Liver (tissue), 9 donors: Measurements from ENCODE around the gene LIMS1. TPM values are rescaled to one million over a fixed set of nuclear protein-coding genes. Genes with fewer than 3 reads are reported as not detected.
"Not testable (repeated sequence)": the region's sequence is repeated elsewhere in the genome, so short reads cannot be mapped to it uniquely, and the experiment has no call there.

Experiments
- DNase-seq: peaks from one replicate; pipeline ENCODE4 v3.0.0-alpha.2; 2017; ENCODE audit warnings: low spot score
- H3K27ac ChIP-seq, 2 donors: one replicate each; pipeline ENCODE4 v1.7.0; 2013; ENCODE audit warnings: inconsistent platforms in 2 of 2, low read length in 2 of 2, control low read depth in 1 of 2, low read depth in 1 of 2, mild to moderate bottlenecking in 1 of 2
- H3K27me3 ChIP-seq, 4 donors: one replicate each; pipeline versions ENCODE4 v1.6.1 to v1.7.0; 2013; ENCODE audit warnings: low read length in 3 of 4, inconsistent platforms in 1 of 4, mild to moderate bottlenecking in 1 of 4, moderate library complexity in 1 of 4; ENCODE audit not compliant: control insufficient read depth in 4 of 4, insufficient read depth in 4 of 4
- H3K36me3 ChIP-seq, 4 donors: one replicate each; pipeline versions ENCODE4 v1.6.1 to v1.7.0; 2013; ENCODE audit warnings: low read length in 3 of 4, mild to moderate bottlenecking in 3 of 4, low read depth in 1 of 4, moderate library complexity in 1 of 4; ENCODE audit not compliant: control insufficient read depth in 4 of 4, insufficient read depth in 3 of 4
- H3K4me1 ChIP-seq, 4 donors: one replicate each; pipeline versions ENCODE4 v1.6.1 to v1.7.0; 2013; ENCODE audit warnings: low read length in 3 of 4, mild to moderate bottlenecking in 3 of 4, moderate library complexity in 1 of 4; ENCODE audit not compliant: control insufficient read depth in 4 of 4, insufficient read depth in 4 of 4
- H3K4me3 ChIP-seq, 3 donors: one replicate each; pipeline versions ENCODE4 v1.6.1 to v1.7.0; 2013; ENCODE audit warnings: low read length in 3 of 3, control low read depth in 1 of 3, low read depth in 1 of 3, mild to moderate bottlenecking in 1 of 3
- H3K9ac ChIP-seq, 2 donors: one replicate each; pipeline ENCODE4 v1.7.0; 2013; ENCODE audit warnings: low read length in 2 of 2, mild to moderate bottlenecking in 2 of 2, moderate library complexity in 2 of 2, control low read depth in 1 of 2, low read depth in 1 of 2
- H3K9me3 ChIP-seq, 4 donors: one replicate each; pipeline versions ENCODE4 v1.6.1 to v1.7.0; 2013; ENCODE audit warnings: low read length in 3 of 4; ENCODE audit not compliant: control insufficient read depth in 4 of 4
- HNF4A ChIP-seq, 2 donors: conservative IDR thresholded peaks; 2 replicates each; pipeline ENCODE4 v1.6.1; 2016; ENCODE audit warnings: antibody characterized with exemption in 2 of 2, mild to moderate bottlenecking in 2 of 2
- WGBS: extraction: QIAGEN DNeasy Blood & Tissue Kit; methylation state at CpG from one replicate; pipeline ENCODE4 v1.1.7; 2013; 5-methylcytosine and 5-hydroxymethylcytosine counted together
- polyA plus RNA-seq, 2 donors: library from polyadenylated mRNA; stranded (reverse) in 1 of 2; unstranded in 1 of 2; fragments of 200-250 nt in 1 of 2; fragments of >200 nt in 1 of 2; fragmentation: Nextera tagmentation in 1 of 2; extraction: Ambion mirVana in 1 of 2; gene quantifications; one replicate each; pipeline versions ENCODE4 v1.2.1 to v1.2.3, GENCODE V29; 2013 to 2015
- total RNA-seq, 2 donors: library from RNA; depleted of rRNA; stranded (reverse); fragments of >200 nt; gene quantifications; one replicate each; pipeline ENCODE4 v1.2.3, GENCODE V29; 2014
- donor health status: healthy.
- donor health status: healthy.
- donor health status: healthy.
- donor health status: healthy.
- donor health status: healthy.

LIMS1 gene
- total and polyA plus RNA-seq, 4 donors = 10.2 to 37.1 (median 22.1) TPM

DNA sequence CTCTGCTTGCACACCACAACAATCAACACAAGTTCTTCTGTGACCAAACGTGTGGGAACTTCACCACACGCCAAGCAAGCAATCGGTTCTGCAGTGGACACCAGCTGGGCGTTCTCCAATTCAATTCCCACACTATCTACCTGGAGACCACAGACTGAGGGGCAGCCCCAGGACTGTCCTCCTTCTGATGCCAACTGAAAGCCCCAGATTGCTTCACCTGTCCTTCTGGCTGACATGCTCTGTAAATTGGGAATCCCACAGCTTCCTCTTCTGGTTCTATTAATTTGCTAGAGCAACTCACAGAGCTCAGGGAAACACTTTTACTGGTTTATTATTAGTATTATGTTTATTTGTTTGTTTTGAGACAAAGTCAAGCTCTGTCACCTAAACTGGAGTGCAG is 131.7 kb downstream of the LIMS1 start:
- H3K9me3 ChIP-seq, H3K4me3 ChIP-seq, H3K9ac ChIP-seq, H3K36me3 ChIP-seq, H3K4me1 ChIP-seq, H3K27me3 ChIP-seq, DNase-seq, H3K27ac ChIP-seq: not testable (repeated sequence)
- WGBS = 85% methylated on average over 2 of the region's 4 CpGs

DNA sequence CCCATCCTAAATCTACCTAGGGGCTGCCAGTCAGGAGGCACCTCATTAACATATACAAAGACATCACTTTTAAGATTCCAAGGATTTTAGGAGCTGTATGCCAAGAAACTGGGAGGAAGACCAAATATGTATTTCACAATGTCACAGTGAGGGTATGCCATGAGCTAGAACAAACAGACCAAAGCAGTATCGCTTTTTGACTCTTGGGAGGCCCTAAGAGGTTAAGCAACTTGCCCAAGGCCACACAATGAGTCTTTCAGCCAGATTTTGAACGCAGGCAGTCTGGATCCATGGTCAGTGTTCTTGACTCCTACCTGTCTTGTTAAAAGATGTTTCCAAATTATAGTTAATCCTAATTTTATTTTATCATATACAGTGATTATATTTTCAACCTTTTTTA is 132.9 kb downstream of the LIMS1 start:
- peak in 1 of 2 donors; percentile 4 for TF ChIP-seq HNF4A (conservative IDR thresholded peaks at IDR 0.05)
- H3K4me3 ChIP-seq, H3K4me1 ChIP-seq, H3K9ac ChIP-seq, H3K36me3 ChIP-seq, H3K27ac ChIP-seq, H3K27me3 ChIP-seq, DNase-seq, H3K9me3 ChIP-seq: not testable (repeated sequence)
- 46% methylated on average over 2 of the region's 2 CpGs for WGBS

DNA sequence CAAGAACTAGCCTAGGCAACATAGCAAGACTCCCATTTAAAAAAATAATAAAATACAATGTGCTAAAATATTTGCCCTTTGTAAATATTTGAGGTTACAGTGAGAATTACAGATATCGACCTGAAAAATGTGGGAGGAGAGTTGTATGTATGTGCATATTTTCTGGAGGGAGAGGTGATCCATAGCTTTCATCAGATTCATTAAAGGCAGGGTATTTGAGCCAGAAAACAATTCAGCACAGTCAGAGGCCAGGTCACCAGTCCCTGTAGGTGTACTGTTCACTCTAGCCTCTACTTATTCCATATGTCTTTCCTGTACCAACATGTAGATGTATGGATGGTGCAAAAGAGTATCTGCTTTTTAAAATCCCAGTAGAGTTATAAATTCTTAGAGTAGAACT is 136.0 kb downstream of the LIMS1 start:
- H3K27ac ChIP-seq, H3K9ac ChIP-seq, H3K36me3 ChIP-seq, H3K4me1 ChIP-seq, DNase-seq, H3K27me3 ChIP-seq, H3K4me3 ChIP-seq, H3K9me3 ChIP-seq: not testable (repeated sequence)
- WGBS = 37% methylated on average over 1 of the region's 1 CpG

DNA sequence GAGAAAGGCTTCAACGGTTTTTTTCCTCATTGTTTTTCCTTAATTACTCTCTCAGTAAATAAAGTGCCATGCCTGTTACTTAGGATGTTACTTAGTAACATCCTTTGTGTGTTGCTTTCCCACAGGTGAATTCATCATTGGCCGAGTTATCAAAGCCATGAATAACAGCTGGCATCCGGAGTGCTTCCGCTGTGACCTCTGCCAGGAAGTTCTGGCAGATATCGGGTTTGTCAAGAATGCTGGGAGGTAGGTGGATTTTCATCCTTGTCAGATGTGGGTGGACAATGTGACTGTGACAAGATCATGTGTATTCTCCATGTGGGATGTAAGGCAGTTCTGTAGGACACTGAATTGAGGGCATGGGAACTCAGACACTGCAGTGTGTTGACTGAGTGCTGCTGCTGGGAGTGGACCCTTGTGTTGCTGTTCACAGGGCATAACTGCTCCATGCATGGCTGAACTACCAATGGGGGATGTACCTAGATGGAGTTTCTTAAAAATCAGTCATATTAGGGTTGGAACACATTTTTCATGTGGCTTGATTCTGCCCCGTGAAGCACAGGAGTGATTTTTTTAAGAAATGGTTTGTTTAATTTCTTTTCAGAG is 138.0 kb downstream of the LIMS1 start:
- not testable (repeated sequence) for DNase-seq, H3K4me1 ChIP-seq, H3K9ac ChIP-seq, H3K4me3 ChIP-seq, H3K9me3 ChIP-seq, H3K27me3 ChIP-seq, H3K36me3 ChIP-seq, H3K27ac ChIP-seq
- 78% methylated on average over 1 of the region's 6 CpGs for WGBS

DNA sequence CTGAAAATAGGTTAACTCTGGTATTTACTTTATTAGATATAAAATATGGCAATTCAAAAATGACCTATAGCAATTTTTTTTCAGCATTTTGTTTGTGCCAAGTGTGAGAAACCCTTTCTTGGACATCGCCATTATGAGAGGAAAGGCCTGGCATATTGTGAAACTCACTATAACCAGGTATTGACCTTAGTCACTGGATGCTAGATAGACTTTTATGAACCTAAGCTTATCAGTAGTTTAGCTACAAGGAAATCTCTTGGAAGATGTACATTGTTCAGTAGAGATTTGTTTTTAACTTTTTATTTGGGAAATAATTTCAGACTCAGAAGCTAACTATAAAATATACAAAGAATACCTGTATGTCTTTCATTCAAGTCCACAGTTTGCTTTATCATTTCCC is 142.3 kb downstream of the LIMS1 start:
- WGBS = 91% methylated on average over 1 of the region's 1 CpG
- not testable (repeated sequence) for H3K36me3 ChIP-seq, H3K27me3 ChIP-seq, H3K9ac ChIP-seq, H3K4me1 ChIP-seq, DNase-seq, H3K9me3 ChIP-seq, H3K27ac ChIP-seq, H3K4me3 ChIP-seq

DNA sequence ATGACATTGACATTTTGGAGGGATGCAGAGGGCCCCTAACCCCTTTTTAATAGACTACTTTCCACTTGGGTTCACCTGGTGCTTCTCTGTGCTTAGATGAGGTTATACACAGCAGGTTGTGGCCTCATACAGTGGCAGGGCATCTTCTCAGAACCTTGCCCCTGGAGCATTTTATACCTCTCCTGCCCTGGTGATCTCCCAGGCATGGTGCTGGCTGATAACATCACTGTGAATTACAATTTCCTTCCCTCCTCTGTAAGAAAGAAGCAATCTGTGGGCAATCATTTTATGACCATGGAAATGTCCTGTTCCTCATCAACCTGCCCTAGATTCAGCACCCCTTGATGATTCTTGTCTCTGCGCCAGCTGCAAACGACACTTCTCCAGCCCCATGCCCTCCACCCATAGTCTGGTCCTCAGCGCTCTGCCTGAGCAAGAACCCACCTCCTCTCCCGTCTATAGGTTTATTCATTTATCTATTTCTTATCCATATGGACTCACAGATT is 143.0 kb downstream of the LIMS1 start:
- not testable (repeated sequence) for DNase-seq, H3K4me1 ChIP-seq, H3K4me3 ChIP-seq, H3K9me3 ChIP-seq, H3K27me3 ChIP-seq, H3K9ac ChIP-seq, H3K36me3 ChIP-seq, H3K27ac ChIP-seq
- 83% methylated on average over 4 of the region's 4 CpGs for WGBS
